Left hindlimb (tissue), 1 donor: ENCODE results near the gene LRFN4.

Source experiments
- DNase-seq: peaks from one replicate; pipeline ENCODE4 v3.0.0-alpha.2; 2018

The LRFN4 gene

GRCh38 chr11:66845876-66846212, 11.0 kb upstream of the LRFN4 start:
- no peak for DNase-seq

GRCh38 chr11:66846671-66847091, 10.2 kb upstream of the LRFN4 start:
- DNase-seq = no peak

GRCh38 chr11:66847461-66848232, 9.2 kb upstream of the LRFN4 start:
- peak; percentile 25 for DNase-seq

GRCh38 chr11:66848671-66849500, 8.0 kb upstream of the LRFN4 start:
- DNase-seq = peak; percentile 31

- no peak for DNase-seq
Measured at GRCh38 chr11:66849501-66850234, 7.2 kb upstream of the LRFN4 start.

GRCh38 chr11:66850235-66850587, 6.7 kb upstream of the LRFN4 start:
- no peak for DNase-seq

GRCh38 chr11:66850588-66851238, 6.2 kb upstream of the LRFN4 start:
- no peak for DNase-seq

- DNase-seq = no peak
Measured at GRCh38 chr11:66851239-66851596, 5.6 kb upstream of the LRFN4 start.

GRCh38 chr11:66851698-66852465, 5.0 kb upstream of the LRFN4 start:
- no peak for DNase-seq

- DNase-seq = no peak
Measured at GRCh38 chr11:66852466-66853241, 4.2 kb upstream of the LRFN4 start.

- no peak for DNase-seq
Measured at GRCh38 chr11:66853242-66854229, 3.3 kb upstream of the LRFN4 start.

- peak; percentile 28 for DNase-seq
Measured at GRCh38 chr11:66854231-66854661, 2.6 kb upstream of the LRFN4 start.

GRCh38 chr11:66854729-66855211, 2.1 kb upstream of the LRFN4 start:
- DNase-seq = no peak

- peak; percentile 96 for DNase-seq
Measured at GRCh38 chr11:66855574-66856495, 1.0 kb upstream of the LRFN4 start.

GRCh38 chr11:66857234-66857926, 516 bp downstream of the LRFN4 start:
- peak; percentile 43 for DNase-seq

- DNase-seq = no peak
Measured at GRCh38 chr11:66857927-66858185, 992 bp downstream of the LRFN4 start.

- peak; percentile 37 for DNase-seq
Measured at GRCh38 chr11:66858186-66858938, 1.5 kb downstream of the LRFN4 start.
